ENCODE results near the gene MYO1E.

The MYO1E gene

GRCh38 chr15:59172289-59172901, 200.3 kb downstream of the MYO1E start:
- no peaks in the 10 kb centered on the region for H4K20me1 ChIP-seq (ENCODE audit: low read depth, low read length)
- H2AFZ ChIP-seq (ENCODE audit: low read depth, low read length, severe bottlenecking): no peak overlapping the region
- H3K27me3 ChIP-seq (ENCODE audit: low read length): no peaks in the 10 kb centered on the region
- no peak for TF ChIP-seq EZH2phosphoT487 (conservative IDR thresholded peaks at IDR 0.05; ENCODE audit: low read length)
- TF ChIP-seq, protein P1, sequence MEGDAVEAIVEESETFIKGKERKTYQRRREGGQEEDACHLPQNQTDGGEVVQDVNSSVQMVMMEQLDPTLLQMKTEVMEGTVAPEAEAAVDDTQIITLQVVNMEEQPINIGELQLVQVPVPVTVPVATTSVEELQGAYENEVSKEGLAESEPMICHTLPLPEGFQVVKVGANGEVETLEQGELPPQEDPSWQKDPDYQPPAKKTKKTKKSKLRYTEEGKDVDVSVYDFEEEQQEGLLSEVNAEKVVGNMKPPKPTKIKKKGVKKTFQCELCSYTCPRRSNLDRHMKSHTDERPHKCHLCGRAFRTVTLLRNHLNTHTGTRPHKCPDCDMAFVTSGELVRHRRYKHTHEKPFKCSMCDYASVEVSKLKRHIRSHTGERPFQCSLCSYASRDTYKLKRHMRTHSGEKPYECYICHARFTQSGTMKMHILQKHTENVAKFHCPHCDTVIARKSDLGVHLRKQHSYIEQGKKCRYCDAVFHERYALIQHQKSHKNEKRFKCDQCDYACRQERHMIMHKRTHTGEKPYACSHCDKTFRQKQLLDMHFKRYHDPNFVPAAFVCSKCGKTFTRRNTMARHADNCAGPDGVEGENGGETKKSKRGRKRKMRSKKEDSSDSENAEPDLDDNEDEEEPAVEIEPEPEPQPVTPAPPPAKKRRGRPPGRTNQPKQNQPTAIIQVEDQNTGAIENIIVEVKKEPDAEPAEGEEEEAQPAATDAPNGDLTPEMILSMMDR (IDR thresholded peaks at IDR 0.05; ENCODE audit: insufficient read depth, low read length, poor library complexity, severe bottlenecking): no peak
- H3K4me3 ChIP-seq (ENCODE audit: insufficient read depth, low read length, poor library complexity, severe bottlenecking): no peak overlapping the region
- H3K36me3 ChIP-seq (ENCODE audit: low read length): peaks cover 72% of the 10 kb centered on the region
- peaks cover 25% of the 10 kb centered on the region for H3F3A ChIP-seq (ENCODE audit: insufficient read depth)
- H3K9me2 ChIP-seq (replicated peaks; ENCODE audit: insufficient read depth, low read length): no peaks in the 10 kb centered on the region
- H3K4me2 ChIP-seq (ENCODE audit: low read depth, low read length, poor library complexity, severe bottlenecking): no peak overlapping the region
- H3K9ac ChIP-seq (ENCODE audit: low read length): no peak overlapping the region
- H3K27ac ChIP-seq (ENCODE audit: low read depth, low read length): no peak overlapping the region
- no peaks in the 10 kb centered on the region for H3K79me2 ChIP-seq (ENCODE audit: insufficient read depth, low read length)
- no peaks in the 10 kb centered on the region for H3K9me3 ChIP-seq (ENCODE audit: insufficient read depth, low read length)

- Histone ChIP-seq H3K36me3 (ENCODE audit: low read length) (peaks cover 67% of the 10 kb centered on the region), H3K9me3 (ENCODE audit: insufficient read depth, low read length) (no peaks in the 10 kb centered on the region), H2AFZ (ENCODE audit: low read depth, low read length, severe bottlenecking) (no peak overlapping the region), H3K9me2 (replicated peaks; ENCODE audit: insufficient read depth, low read length) (no peaks in the 10 kb centered on the region), H3K4me2 (ENCODE audit: low read depth, low read length, poor library complexity, severe bottlenecking) (no peak overlapping the region), H3K27me3 (ENCODE audit: low read length) (no peaks in the 10 kb centered on the region), H4K20me1 (ENCODE audit: low read depth, low read length) (no peaks in the 10 kb centered on the region), H3K4me3 (ENCODE audit: insufficient read depth, low read length, poor library complexity, severe bottlenecking) (no peak overlapping the region), H3K27ac (ENCODE audit: low read depth, low read length) (no peak overlapping the region), H3K9ac (ENCODE audit: low read length) (no peak overlapping the region), H3F3A (ENCODE audit: insufficient read depth) (peaks cover 23% of the 10 kb centered on the region), H3K79me2 (ENCODE audit: insufficient read depth, low read length) (no peaks in the 10 kb centered on the region)
- no peak for TF ChIP-seq EZH2phosphoT487 (conservative IDR thresholded peaks at IDR 0.05; ENCODE audit: low read length)
Measured at GRCh38 chr15:59171067-59171397, 201.6 kb downstream of the MYO1E start.

- no peaks in the 10 kb centered on the region for H4K20me1 ChIP-seq (ENCODE audit: low read depth, low read length)
- no peak overlapping the region for H3K4me2 ChIP-seq (ENCODE audit: low read depth, low read length, poor library complexity, severe bottlenecking)
- H3K9ac ChIP-seq (ENCODE audit: low read length): no peak overlapping the region
- H3K9me2 ChIP-seq (replicated peaks; ENCODE audit: insufficient read depth, low read length): no peaks in the 10 kb centered on the region
- H3K27me3 ChIP-seq (ENCODE audit: low read length): no peaks in the 10 kb centered on the region
- H3K9me3 ChIP-seq (ENCODE audit: insufficient read depth, low read length): no peaks in the 10 kb centered on the region
- H2AFZ ChIP-seq (ENCODE audit: low read depth, low read length, severe bottlenecking): no peak overlapping the region
- TF ChIP-seq EZH2phosphoT487 (conservative IDR thresholded peaks at IDR 0.05; ENCODE audit: low read length): no peak
- TF ChIP-seq, protein P1 (IDR thresholded peaks at IDR 0.05; ENCODE audit: insufficient read depth, low read length, poor library complexity, severe bottlenecking): no peak
- H3K27ac ChIP-seq (ENCODE audit: low read depth, low read length): no peak overlapping the region
- H3F3A ChIP-seq (ENCODE audit: insufficient read depth): peaks cover 23% of the 10 kb centered on the region
- peaks cover 69% of the 10 kb centered on the region for H3K36me3 ChIP-seq (ENCODE audit: low read length)
- H3K4me3 ChIP-seq (ENCODE audit: insufficient read depth, low read length, poor library complexity, severe bottlenecking): no peak overlapping the region
- H3K79me2 ChIP-seq (ENCODE audit: insufficient read depth, low read length): no peaks in the 10 kb centered on the region
Measured at GRCh38 chr15:59170295-59171066, 202.2 kb downstream of the MYO1E start.

- Histone ChIP-seq H3K9ac (ENCODE audit: low read length) (no peak overlapping the region), H2AFZ (ENCODE audit: low read depth, low read length, severe bottlenecking) (no peak overlapping the region), H4K20me1 (ENCODE audit: low read depth, low read length) (no peaks in the 10 kb centered on the region), H3K79me2 (ENCODE audit: insufficient read depth, low read length) (no peaks in the 10 kb centered on the region), H3K4me2 (ENCODE audit: low read depth, low read length, poor library complexity, severe bottlenecking) (no peak overlapping the region), H3F3A (ENCODE audit: insufficient read depth) (peaks cover 28% of the 10 kb centered on the region), H3K27ac (ENCODE audit: low read depth, low read length) (no peak overlapping the region), H3K9me3 (ENCODE audit: insufficient read depth, low read length) (no peaks in the 10 kb centered on the region), H3K9me2 (replicated peaks; ENCODE audit: insufficient read depth, low read length) (no peaks in the 10 kb centered on the region), H3K36me3 (ENCODE audit: low read length) (peaks cover 65% of the 10 kb centered on the region), H3K27me3 (ENCODE audit: low read length) (no peaks in the 10 kb centered on the region), H3K4me3 (ENCODE audit: insufficient read depth, low read length, poor library complexity, severe bottlenecking) (no peak overlapping the region)
- TF ChIP-seq, protein P1 (IDR thresholded peaks at IDR 0.05; ENCODE audit: insufficient read depth, low read length, poor library complexity, severe bottlenecking): no peak
- TF ChIP-seq EZH2phosphoT487 (conservative IDR thresholded peaks at IDR 0.05; ENCODE audit: low read length): no peak
Measured at GRCh38 chr15:59169251-59169708, 203.4 kb downstream of the MYO1E start.
